Hepatic stellate cell (primary cell): Measurements from ENCODE around the gene PAQR9.
"Not testable (repeated sequence)": the region's sequence is repeated elsewhere in the genome, so short reads cannot be mapped to it uniquely, and the experiment has no call there.

Experiments used
- DNase-seq: peaks from one replicate; pipeline ENCODE4 v3.0.0; 2011; ENCODE audit warnings: low spot score

PAQR9 gene, protein sequence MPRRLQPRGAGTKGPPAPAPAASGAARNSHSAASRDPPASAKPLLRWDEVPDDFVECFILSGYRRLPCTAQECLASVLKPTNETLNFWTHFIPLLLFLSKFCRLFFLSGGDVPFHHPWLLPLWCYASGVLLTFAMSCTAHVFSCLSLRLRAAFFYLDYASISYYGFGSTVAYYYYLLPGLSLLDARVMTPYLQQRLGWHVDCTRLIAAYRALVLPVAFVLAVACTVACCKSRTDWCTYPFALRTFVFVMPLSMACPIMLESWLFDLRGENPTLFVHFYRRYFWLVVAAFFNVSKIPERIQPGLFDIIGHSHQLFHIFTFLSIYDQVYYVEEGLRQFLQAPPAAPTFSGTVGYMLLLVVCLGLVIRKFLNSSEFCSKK

DNA sequence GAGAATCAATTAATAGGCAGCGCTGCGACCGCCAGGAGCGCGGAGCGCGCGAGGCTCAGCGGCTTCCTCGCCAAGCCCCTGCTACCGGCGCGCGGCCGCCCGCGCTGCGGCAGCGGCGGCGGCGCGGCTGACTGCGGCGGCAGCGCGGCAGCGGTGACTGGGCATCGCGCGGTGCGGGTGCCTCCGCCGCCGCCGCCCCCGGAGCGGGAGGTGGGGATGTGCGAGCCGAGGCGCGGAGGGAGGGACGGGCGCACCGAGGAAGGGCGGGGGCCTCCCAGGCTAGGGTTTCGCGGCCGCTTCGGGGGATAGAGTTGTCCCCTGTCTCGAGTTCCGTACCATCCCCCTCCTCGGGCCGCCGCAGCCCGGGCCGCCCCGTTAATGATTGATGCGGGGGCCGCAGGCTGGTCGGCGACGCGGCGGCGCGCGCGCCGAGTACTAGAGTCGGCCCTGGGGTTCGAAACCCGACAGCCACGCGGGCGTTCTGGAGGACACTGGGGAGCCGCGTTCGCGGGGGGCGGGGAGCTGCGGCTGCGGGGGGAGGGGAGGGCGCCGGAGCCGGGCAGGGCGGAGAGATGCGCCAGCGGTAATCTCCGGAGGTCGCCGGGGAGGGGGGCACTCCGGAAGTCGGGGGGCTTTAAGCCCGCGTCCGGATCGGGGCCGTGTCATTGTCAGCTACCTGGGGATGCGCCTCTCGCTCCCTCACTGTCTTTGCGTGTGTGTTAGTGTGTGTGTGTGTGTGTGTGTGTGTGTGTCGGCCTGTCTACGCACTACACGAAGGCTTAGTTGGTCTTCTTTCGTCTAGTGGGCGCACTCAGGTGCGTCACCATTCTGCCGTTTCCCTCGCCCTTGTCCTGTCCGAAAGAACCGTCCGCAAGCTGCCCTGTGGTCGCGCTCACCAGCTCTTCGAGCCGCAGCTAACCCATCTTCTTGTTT lies at the start of gene PAQR9:
Gene PAQR9 (minus strand): TSS at position 159 of the 933 bp plus-strand sequence. CDS start 338 bp downstream, outside the sequence.
- DNase-seq: peak; percentile 52

DNA sequence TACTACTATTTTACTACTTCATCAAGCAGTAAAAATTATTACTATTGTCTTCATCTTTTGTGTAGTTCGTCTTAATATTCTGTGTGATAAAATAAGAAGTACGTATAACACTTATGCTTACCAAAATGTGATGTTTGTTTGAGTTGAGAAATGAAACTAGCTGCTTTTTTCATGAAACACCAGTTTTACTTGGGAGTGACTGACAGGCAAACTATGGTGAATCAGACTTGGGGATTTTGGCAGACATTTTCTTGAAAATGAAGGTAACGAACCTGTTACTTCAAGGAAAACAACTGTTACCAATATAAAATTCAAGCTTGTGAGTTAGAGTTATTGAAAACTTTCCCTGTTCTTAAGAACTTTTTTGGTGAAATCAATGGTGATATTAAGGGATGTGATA lies 48.2 kb upstream of the PAQR9 start:
- DNase-seq: no peak

DNA sequence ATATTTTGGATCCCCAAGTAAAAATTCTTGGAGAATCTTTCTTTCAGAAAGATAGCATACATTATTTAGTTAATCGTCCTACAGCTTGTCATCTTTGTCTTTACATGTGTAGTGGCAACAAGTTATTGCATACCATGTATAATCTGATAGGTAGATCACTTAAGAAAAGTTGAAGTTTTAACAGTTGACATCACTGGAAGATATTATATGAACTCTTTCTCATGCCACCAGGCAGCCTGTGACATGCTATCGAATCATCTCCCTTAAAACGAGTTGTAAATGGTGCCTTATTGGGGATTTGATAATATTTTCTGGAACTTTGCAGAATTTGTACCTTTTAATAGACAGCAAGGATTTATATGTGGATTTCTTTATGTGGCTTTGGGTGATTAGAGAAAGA lies 46.5 kb upstream of the PAQR9 start:
- no peak for DNase-seq

DNA sequence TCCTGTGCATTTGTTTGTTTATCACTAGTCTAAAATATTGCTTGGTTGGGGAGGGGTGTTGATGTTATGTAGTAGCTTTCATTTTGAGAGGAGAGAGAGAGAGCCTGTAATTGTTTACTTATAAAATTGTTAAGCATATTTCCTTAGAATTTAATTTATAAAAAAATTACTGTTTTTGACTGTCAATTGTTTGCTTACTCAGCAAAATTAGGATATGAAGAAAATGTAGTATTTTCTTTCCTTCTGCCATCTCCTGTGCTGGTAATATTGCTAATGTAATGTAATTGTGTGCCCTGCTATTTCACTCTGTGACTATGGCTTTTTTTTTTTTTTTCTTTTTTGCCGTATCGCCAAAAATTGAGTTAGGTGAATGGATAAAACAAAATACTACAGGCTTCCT lies 41.3 kb upstream of the PAQR9 start:
- DNase-seq: no peak

DNA sequence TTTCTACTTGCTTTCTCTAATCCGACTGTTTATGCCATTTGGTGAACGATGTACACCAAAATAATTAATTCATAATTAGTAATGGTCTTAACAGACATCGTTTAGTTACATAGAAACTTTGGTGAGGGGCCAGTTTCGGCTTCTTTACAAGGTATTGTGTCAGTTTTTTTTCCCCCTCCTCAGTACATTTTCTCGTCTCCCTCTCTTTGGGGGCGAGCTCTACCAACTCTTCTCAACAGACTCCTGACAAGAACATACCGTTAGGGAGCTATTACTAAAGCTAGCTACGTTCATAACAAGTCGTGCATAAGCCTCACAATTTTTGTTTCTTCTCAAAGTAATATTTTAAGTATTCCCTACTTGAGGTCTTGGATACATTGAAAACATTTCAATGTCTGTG lies 39.3 kb upstream of the PAQR9 start:
- DNase-seq: no peak

DNA sequence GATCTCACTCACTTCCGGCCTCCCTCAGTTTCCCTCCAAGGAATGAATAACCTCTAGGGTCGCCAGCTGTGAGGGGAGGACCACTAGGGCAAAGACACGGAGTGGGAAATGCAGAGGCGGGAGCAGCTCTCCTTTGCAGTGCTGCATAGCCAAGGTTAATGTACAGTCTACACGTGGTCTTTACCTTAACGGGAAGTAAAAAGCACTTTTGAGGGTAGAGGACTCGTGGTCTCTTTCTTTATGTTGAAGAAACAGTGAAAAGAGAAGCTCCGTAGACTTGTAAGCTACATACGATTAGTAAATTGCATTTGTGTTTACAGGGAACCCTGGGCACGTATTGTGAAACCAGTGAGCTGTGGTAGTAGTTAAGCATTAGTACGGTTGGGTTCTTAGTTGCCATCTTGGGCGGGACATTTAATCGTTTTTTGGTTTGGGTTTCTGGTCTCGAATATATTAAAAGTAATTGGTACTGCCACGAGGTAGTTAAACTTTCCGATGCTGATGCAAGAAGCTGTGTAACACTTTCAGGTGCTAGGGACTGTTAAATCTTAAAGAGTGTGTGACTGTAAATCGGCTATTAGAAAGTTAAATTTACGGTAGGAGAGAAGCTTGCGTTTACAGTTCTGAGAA lies 38.7 kb upstream of the PAQR9 start:
- no peak for DNase-seq

DNA sequence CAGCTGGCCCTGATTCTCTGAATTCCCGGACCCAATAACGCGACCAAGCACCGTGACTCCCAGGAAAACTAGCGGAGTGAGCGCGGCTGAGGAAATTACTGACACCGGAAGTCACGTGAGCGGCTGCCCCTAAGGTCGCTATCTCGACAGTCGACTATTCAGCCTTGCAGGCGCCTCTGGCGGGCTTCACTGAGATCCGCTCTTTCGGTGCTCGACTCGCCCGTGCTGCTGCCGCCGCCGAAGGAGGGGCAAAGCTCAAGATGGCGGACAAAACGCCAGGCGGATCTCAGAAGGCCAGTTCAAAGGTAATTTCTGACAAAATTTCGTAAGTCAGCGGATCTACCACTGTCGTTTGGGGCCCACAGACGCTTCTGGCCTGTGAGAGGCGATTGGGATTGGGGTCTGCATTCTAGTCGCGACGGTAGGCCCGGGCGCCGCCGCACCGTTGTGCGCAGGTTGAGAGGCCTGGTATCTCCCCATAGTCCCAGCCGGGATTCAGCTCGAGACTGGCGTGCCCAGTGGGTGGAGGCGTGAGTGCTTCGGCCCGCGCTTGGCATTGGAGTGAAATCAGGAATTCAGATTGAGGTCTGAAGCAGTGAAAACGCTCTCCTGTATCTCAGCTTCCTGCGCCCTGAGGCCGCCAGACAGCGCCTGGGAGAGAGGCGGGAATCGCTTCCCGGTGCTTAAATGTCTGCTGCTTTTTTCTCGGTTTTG lies 38.1 kb upstream of the PAQR9 start, which contains the start of gene U2SURP:
Gene U2SURP (plus strand): TSS at position 202 of the 714 bp plus-strand sequence. CDS start 59 bp downstream, at position 261.
- peak; percentile 92 for DNase-seq

DNA sequence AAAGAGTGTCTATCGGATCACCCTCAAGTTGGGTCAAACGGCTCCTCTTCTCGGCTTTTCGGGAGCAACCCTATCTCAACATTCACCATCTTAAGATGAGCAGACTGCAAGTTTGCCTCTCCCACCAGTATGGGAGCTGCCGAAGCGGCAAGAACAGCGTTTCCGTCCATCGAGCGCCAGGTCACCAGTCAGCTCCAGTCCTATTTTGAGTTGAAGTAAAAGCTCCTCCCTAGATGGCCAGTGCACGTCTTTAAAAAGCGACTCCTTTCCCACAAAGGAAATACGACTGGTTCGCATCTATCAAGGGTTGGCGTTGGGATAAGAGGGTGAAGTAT lies 37.5 kb upstream of the PAQR9 start:
- no peak for DNase-seq

DNA sequence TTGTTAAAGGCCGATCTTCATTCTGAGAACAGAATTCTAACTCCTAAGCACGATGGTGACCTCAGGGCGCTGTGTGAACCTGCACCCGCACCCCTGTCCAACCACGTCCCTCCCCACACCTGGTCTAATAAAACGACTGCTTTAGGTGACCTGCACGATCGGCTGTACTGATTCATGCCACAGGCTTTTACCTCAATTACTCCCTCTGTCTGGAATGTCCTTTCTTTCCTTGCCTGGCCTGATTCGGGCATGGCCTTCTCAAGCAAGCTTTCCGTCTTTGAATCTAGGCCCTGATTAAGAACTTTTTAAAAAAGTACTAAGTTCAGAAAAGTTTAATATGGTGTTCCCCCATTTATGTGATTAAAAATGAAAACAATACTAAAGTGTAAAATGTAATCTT lies 37.1 kb upstream of the PAQR9 start:
- no peak for DNase-seq

DNA sequence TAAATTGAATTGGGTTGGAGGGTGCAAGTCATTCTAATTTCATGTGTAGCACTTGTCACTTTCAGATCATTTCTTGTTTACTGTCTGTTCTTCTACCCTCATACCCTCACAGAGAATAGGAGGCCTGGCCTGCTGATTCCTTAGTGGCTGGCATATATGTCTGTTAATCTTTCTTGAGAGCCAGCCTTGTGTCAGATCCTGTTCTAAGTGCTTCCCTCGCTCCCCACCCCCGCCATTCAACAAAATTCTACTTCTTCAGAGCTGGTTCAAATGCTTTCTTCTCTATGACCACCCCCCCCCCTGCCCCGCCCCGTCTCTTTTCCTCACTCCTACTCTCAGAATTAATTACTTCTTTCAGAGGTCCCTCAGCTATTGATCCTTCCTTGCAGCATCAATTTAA lies 36.4 kb upstream of the PAQR9 start:
- no peak for DNase-seq

DNA sequence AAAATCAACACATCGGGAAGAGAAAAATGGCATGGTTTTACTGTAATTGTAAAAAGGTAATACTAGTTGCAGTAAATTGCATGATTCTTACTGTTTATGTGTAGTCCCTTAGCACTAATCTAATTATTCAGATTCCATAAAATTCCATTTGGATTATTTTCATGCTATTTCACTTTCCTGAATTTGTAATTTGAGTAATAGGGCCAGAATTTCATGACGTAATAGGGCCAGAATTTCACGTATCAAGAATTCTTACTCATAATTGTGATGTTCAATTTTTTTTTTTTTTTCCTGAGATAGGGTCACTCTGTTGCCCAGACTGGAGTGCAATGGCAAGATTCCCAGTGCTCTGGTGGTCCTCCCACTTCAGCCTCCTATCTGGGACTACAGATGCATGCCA lies 35.0 kb upstream of the PAQR9 start:
- DNase-seq: no peak

DNA sequence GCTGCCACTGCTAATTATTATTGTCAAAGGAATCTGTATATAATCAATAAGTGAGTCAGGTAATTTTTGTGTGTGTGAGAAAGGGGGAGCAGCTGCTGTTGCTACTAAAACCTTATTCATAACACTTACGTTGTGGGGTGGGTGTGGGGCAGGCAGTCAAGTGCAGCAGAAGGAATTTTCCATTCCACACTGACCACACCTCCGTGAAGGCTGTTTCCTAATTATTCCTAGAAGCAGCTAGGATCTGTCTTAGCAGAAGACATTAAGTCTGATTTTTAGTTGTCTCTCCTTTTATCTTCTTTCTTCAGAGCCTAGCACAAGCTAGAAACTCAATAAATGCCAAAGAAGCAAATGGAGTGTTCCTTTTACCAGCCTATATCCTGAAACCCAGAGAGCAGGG lies 33.9 kb upstream of the PAQR9 start:
- no peak for DNase-seq

DNA sequence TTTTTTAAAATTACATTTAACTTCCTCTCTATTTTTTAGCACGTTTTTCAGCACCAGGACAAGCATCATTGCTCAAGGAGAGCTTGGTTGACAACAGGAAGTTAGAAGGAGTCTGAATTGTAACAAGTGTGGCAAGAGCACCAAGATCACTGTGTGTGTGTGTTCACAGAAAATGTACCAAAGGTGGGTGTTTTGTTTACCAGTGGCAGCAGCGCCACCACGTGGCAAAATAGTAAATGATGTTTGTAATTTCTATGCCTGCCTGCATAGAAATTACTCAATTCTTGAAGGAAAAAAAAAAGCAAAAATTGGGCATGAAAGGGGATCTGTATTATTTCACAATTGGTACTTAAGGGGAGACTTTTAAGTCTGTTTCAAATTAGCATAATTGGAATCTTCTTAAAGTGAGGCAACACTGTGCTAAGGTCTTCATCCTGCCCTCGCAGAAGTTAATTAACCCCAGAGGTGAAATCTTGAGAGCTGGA lies 30.5 kb upstream of the PAQR9 start:
- DNase-seq: peak; percentile 57

DNA sequence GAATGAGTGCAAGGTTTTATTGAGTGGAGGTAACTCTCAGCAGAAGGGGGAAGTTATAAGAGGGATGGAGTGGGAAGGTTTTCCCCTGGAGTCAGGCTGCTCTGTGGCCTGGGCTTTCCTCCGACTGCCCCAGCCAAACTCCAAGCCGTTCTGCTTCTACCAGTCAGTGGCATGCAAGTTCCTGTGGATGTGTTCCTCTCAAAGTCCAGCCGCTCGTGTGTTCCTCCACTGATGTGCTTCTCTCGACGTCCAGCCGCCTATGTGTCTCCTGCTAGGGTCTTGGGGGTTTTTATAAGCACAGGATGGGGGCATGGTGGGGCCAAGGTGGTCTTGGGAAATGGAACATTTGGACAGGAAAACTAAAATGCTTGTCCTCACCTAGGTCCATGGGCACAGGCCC lies 28.8 kb upstream of the PAQR9 start:
- no peak for DNase-seq

DNA sequence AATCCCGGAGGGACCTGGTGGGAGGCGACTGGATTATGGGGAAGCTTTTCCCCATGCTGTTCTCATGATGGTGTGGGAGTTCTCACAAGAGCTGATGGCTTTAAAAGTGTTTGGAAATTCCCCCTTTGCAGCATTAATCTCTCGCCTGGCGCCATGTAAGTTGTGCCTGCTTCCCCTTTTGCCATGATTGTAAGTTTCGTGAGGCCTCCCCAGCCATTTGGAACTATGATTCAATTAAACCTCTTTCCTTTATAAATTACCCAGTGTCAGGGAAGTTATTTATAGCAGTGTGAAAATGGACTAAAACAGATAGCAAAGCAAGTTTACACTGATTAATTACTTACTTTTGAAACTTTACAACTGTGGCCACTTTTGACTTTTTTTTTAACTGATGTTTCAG lies 27.2 kb upstream of the PAQR9 start:
- no peak for DNase-seq

DNA sequence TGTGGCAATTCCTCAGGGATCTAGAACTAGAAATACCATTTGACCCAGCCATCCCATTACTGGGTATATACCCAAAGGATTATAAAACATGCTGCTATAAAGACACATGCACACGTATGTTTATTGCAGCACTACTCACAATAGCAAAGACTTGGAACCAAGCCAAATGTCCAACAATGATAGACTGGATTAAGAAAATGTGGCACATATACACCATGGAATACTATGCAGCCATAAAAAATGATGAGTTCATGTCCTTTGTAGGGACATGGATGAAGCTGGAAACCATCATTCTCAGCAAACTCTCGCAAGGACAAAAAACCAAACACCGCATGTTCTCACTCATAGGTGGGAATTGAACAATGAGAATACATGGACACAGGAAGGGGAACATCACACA lies 25.4 kb upstream of the PAQR9 start:
- not testable (repeated sequence) for DNase-seq

DNA sequence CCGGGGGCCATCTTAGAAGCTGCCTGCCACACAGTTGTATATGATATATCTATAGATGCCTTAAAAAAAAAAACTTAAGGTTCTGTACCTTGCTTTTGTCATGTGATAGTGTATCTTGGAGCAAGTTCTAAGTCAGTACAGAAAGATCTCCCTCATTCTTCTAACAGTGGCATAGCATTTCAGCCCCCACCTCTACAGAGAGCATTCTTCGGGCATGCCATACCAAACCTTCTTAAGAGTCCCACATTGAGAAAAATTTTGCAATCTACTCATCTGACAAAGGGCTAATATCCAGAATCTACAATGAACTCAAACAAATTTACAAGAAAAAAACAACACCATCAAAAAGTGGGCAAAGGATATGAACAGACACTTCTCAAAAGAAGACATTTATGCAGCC lies 24.7 kb upstream of the PAQR9 start:
- not testable (repeated sequence) for DNase-seq

DNA sequence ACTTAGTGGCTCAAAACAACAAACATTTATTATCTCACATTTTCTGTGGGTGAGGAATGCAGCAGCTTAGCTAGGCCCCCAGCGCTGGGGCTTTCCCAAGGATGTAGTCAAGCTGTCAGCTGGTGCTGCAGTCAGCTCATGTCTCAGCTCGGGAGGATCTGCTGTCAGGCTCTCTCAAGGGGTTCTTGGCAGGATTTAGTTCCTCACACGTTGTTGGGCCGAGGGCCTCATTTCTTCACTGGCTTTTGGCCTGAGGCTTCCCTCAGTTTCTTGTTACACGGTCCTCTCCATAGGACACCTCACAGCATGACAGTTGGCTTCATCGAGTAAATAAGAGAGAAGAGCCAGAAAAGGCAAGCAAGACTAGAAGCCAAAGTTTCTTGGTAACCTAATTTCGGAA lies 24.2 kb upstream of the PAQR9 start:
- peak; percentile 16 for DNase-seq

DNA sequence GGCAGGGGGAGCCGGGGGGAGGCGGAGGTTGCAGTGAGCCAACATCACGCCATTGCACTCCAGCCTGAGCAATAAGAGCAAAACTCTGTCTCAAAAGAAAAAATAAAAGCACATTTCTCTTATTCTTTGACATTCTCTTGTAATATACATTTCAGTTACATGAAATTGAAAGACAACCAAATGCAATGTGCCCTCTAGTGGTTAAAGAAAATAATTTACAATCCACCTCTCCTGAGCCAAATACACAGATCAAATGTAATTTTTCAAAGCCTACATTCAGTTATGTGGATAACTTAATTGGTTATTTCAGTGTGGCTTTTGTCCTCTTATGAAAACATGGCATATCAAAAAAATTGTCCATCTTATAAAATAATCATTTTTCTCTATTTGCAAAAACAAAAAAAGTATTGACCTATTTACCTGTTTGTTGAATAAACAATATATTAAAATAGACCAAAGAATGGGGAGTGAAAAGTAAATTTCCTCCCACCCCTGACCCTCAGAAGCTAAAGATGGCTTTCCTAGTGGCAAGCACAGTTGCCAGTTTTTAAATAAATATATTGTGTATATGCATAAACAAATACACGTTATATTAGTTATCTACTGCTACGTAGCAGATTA lies 23.7 kb upstream of the PAQR9 start:
- peak; percentile 35 for DNase-seq

DNA sequence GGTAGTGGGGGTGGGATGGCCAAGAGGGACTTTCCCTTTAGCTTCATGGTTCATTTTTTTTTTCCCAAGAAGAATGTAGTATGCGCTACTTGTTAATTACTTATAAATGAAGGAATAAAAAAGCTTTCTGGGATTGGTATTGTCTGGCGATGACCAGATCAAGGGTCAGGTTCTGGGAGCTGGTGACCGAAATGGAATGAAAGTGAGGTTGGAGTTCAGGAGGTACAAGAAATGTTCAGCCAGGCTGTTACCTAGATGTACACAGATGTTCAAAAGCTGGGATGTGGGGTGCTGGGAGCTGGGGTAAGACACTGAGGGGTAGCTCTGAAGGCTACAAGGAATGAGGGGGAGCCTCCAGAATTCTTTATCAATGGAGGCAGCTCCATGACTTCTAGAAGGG lies 20.8 kb upstream of the PAQR9 start:
- no peak for DNase-seq

DNA sequence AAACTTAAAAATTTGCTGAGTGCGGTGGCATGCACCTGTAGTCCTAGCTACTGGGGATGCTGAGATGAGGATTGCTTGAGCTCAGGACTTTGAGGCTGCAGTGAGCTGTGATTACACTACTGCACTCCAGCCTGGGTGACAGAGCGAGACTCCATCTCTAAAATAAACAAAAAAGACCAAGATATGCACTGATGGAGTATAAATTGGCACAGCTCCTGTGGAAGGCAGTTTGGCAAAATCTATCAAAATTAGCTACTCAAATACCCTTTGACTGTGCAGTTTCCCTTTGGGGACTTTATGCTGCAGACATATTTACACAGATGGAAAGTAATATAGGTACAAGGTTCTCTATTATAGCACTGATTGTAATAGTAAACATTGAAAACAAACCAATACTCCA lies 19.8 kb upstream of the PAQR9 start:
- DNase-seq: no peak
